Measurements from ENCODE around the gene CA10. TPM values are rescaled to one million over a fixed set of nuclear protein-coding genes. Genes with fewer than 3 reads are reported as not detected.

Gene CA10
- total and polyA plus RNA-seq, 2 experiments from 2014 or later, result not detected

GRCh38 chr17:51778842-51779241 lies 379.7 kb downstream of the CA10 start:
- H3K9me3 ChIP-seq (ENCODE audit: low read depth), result no peaks in the 10 kb centered on the region
- WGBS, 2 experiments (ENCODE audit: low coverage in 1 of 2, low lambda C conversion rate in 2 of 2, missing lambda C conversion rate in 2 of 2), result 16 to 18% methylated on average over 5 of the region's 5 CpGs
- in situ Hi-C loops (cut with MboI), result no loop called here

GRCh38 chr17:51770027-51770759 lies 388.3 kb downstream of the CA10 start:
- no peak for DNase-seq
- H2AFZ ChIP-seq, result no peak overlapping the region
- H3K27me3 ChIP-seq (replicated peaks; ENCODE audit: insufficient read depth), result no peaks in the 10 kb centered on the region
- no peaks in the 10 kb centered on the region for H4K20me1 ChIP-seq (ENCODE audit: insufficient read depth)
- H3K4me2 ChIP-seq (ENCODE audit: unreplicated experiment), result no peak overlapping the region
- H3K36me3 ChIP-seq (ENCODE audit: low read depth), result no peaks in the 10 kb centered on the region
- H3F3A ChIP-seq (ENCODE audit: insufficient read depth), result no peaks in the 10 kb centered on the region
- no peaks in the 10 kb centered on the region for H3K9me3 ChIP-seq (ENCODE audit: low read depth)
- H3K9me2 ChIP-seq (ENCODE audit: insufficient read depth), result no peaks in the 10 kb centered on the region
- WGBS, 2 experiments (ENCODE audit: low coverage in 1 of 2, low lambda C conversion rate in 2 of 2, missing lambda C conversion rate in 2 of 2), result 9 to 10% methylated on average over 5 of the region's 5 CpGs
- no peaks in the 10 kb centered on the region for H3K4me1 ChIP-seq (ENCODE audit: insufficient read depth)
- H3K27ac ChIP-seq, result no peak overlapping the region
- H3K79me2 ChIP-seq (ENCODE audit: insufficient read depth), result no peaks in the 10 kb centered on the region
- H3K9ac ChIP-seq, result no peak overlapping the region
- in situ Hi-C loops (cut with MboI), result no loop called here
- H3K4me3 ChIP-seq, result no peak overlapping the region
- TF ChIP-seq EZH2 (IDR thresholded peaks at IDR 0.05; ENCODE audit: insufficient read depth, poor library complexity, severe bottlenecking), result no peak
- TF ChIP-seq EZH2phosphoT487 (IDR thresholded peaks at IDR 0.05; ENCODE audit: insufficient read depth, low read depth), result no peak

More at GRCh38 chr17:51778842-51779241, 379.7 kb downstream of the CA10 start:
- Histone ChIP-seq H4K20me1 (ENCODE audit: insufficient read depth) (no peaks in the 10 kb centered on the region), H3F3A (ENCODE audit: insufficient read depth) (no peaks in the 10 kb centered on the region), H3K36me3 (ENCODE audit: low read depth) (no peaks in the 10 kb centered on the region), H3K4me1 (ENCODE audit: insufficient read depth) (no peaks in the 10 kb centered on the region), H3K27me3 (replicated peaks; ENCODE audit: insufficient read depth) (no peaks in the 10 kb centered on the region), H3K4me3 (no peak overlapping the region), H2AFZ (no peak overlapping the region), H3K79me2 (ENCODE audit: insufficient read depth) (no peaks in the 10 kb centered on the region), H3K4me2 (ENCODE audit: unreplicated experiment) (no peak overlapping the region), H3K27ac (no peak overlapping the region), H3K9me2 (ENCODE audit: insufficient read depth) (no peaks in the 10 kb centered on the region), H3K9ac (no peak overlapping the region)
- DNase-seq, result no peak
- no peak for TF ChIP-seq EZH2phosphoT487 (IDR thresholded peaks at IDR 0.05; ENCODE audit: insufficient read depth, low read depth)

- Histone ChIP-seq H3K9ac (no peak overlapping the region), H3K36me3 (ENCODE audit: low read depth) (no peaks in the 10 kb centered on the region), H3K9me2 (ENCODE audit: insufficient read depth) (no peaks in the 10 kb centered on the region), H2AFZ (no peak overlapping the region), H4K20me1 (ENCODE audit: insufficient read depth) (no peaks in the 10 kb centered on the region), H3K4me1 (ENCODE audit: insufficient read depth) (no peaks in the 10 kb centered on the region), H3K4me3 (no peak overlapping the region), H3K27ac (no peak overlapping the region), H3K79me2 (ENCODE audit: insufficient read depth) (no peaks in the 10 kb centered on the region), H3K4me2 (ENCODE audit: unreplicated experiment) (no peak overlapping the region), H3F3A (ENCODE audit: insufficient read depth) (no peaks in the 10 kb centered on the region), H3K9me3 (ENCODE audit: low read depth) (no peaks in the 10 kb centered on the region), H3K27me3 (replicated peaks; ENCODE audit: insufficient read depth) (no peaks in the 10 kb centered on the region)
- WGBS, 2 experiments (ENCODE audit: low coverage in 1 of 2, low lambda C conversion rate in 2 of 2, missing lambda C conversion rate in 2 of 2), result 13 to 18% methylated on average over 2 of the region's 2 CpGs
- no peak for DNase-seq
- in situ Hi-C loops (cut with MboI), result no loop called here
- TF ChIP-seq EZH2phosphoT487 (IDR thresholded peaks at IDR 0.05; ENCODE audit: insufficient read depth, low read depth) (no peak), EZH2 (IDR thresholded peaks at IDR 0.05; ENCODE audit: insufficient read depth, poor library complexity, severe bottlenecking) (no peak)
Observed at GRCh38 chr17:51769231-51769630, 389.3 kb downstream of the CA10 start.

- Histone ChIP-seq H3K27me3 (replicated peaks; ENCODE audit: insufficient read depth) (no peaks in the 10 kb centered on the region), H3F3A (ENCODE audit: insufficient read depth) (no peaks in the 10 kb centered on the region), H3K4me2 (ENCODE audit: unreplicated experiment) (no peak overlapping the region), H3K9ac (no peak overlapping the region), H3K4me3 (no peak overlapping the region), H3K9me2 (ENCODE audit: insufficient read depth) (no peaks in the 10 kb centered on the region), H3K79me2 (ENCODE audit: insufficient read depth) (no peaks in the 10 kb centered on the region), H4K20me1 (ENCODE audit: insufficient read depth) (no peaks in the 10 kb centered on the region), H3K9me3 (ENCODE audit: low read depth) (no peaks in the 10 kb centered on the region), H3K36me3 (ENCODE audit: low read depth) (no peaks in the 10 kb centered on the region), H2AFZ (no peak overlapping the region), H3K4me1 (ENCODE audit: insufficient read depth) (no peaks in the 10 kb centered on the region), H3K27ac (no peak overlapping the region)
- in situ Hi-C loops (cut with MboI), result no loop called here
- 6 to 15% methylated on average over 2 of the region's 2 CpGs for WGBS, 2 experiments (ENCODE audit: low coverage in 1 of 2, low lambda C conversion rate in 2 of 2, missing lambda C conversion rate in 2 of 2)
- DNase-seq, result no peak
- no peak for TF ChIP-seq EZH2 (IDR thresholded peaks at IDR 0.05; ENCODE audit: insufficient read depth, poor library complexity, severe bottlenecking)
- no peak for TF ChIP-seq EZH2phosphoT487 (IDR thresholded peaks at IDR 0.05; ENCODE audit: insufficient read depth, low read depth)
Observed at GRCh38 chr17:51768706-51769105, 389.8 kb downstream of the CA10 start.
